ENCODE measurements around the gene ARL6IP4. TPM values are rescaled to one million over a fixed set of nuclear protein-coding genes. Genes with fewer than 3 reads are reported as not detected.
A peak's percentile ranks its signal among the peaks of the same experiment; 100 is the strongest.

Gene ARL6IP4
- total RNA-seq, 1 donor from 2014 or later: 136 TPM

GRCh38 chr12:122951979-122952892 lies 28.2 kb upstream of the ARL6IP4 start:
- ATAC-seq: peak; percentile 95
- peak; percentile 87 for DNase-seq (ENCODE audit: low spot score)
- intact Hi-C loops (cut with DNase I): loop anchor here (5.0 kb wide), 1 partner anchor 95 kb away; no protein-coding TSS in a partner anchor

- ATAC-seq: no peak
- no peak for DNase-seq (ENCODE audit: low spot score)
- intact Hi-C loops (cut with DNase I): no loop called here
Measured at GRCh38 chr12:122955156-122955555, 25.3 kb upstream of the ARL6IP4 start.

GRCh38 chr12:122956035-122956434 lies 24.4 kb upstream of the ARL6IP4 start:
- ATAC-seq (no peak), DNase-seq (ENCODE audit: low spot score) (no peak)
- intact Hi-C loops (cut with DNase I): no loop called here

GRCh38 chr12:122958198-122958888 lies 22.1 kb upstream of the ARL6IP4 start:
- ATAC-seq (no peak), DNase-seq (ENCODE audit: low spot score) (no peak)
- intact Hi-C loops (cut with DNase I): no loop called here

GRCh38 chr12:122959566-122960192 lies 20.8 kb upstream of the ARL6IP4 start:
- intact Hi-C loops (cut with DNase I): no loop called here
- ATAC-seq (no peak), DNase-seq (ENCODE audit: low spot score) (no peak)

- intact Hi-C loops (cut with DNase I): no loop called here
- DNase-seq (ENCODE audit: low spot score): no peak
- ATAC-seq: no peak
Measured at GRCh38 chr12:122960193-122960569, 20.3 kb upstream of the ARL6IP4 start.

GRCh38 chr12:122961531-122962329 lies 18.8 kb upstream of the ARL6IP4 start:
- intact Hi-C loops (cut with DNase I): no loop called here
- ATAC-seq (no peak), DNase-seq (ENCODE audit: low spot score) (no peak)

- ATAC-seq (no peak), DNase-seq (ENCODE audit: low spot score) (no peak)
- intact Hi-C loops (cut with DNase I): no loop called here
Measured at GRCh38 chr12:122963941-122964265, 16.6 kb upstream of the ARL6IP4 start.

GRCh38 chr12:122964439-122965257 lies 15.8 kb upstream of the ARL6IP4 start:
- intact Hi-C loops (cut with DNase I): no loop called here
- no peak for ATAC-seq
- no peak for DNase-seq (ENCODE audit: low spot score)

- ATAC-seq: peak; percentile 16
- intact Hi-C loops (cut with DNase I): no loop called here
- no peak for DNase-seq (ENCODE audit: low spot score)
Measured at GRCh38 chr12:122965321-122965751, 15.1 kb upstream of the ARL6IP4 start.

- intact Hi-C loops (cut with DNase I): no loop called here
- DNase-seq (ENCODE audit: low spot score): peak; percentile 96
- ATAC-seq: peak; percentile 96
Measured at GRCh38 chr12:122965851-122966742, 14.4 kb upstream of the ARL6IP4 start, which contains the start of gene ABCB9. TSS of gene ABCB9 (minus strand) at chr12:122966463. CDS start at chr12:122960235, 6,228 bp downstream.

- DNase-seq (ENCODE audit: low spot score) (no peak), ATAC-seq (no peak)
- intact Hi-C loops (cut with DNase I): no loop called here
Measured at GRCh38 chr12:122966743-122967550, 13.5 kb upstream of the ARL6IP4 start.

GRCh38 chr12:122968104-122968503 lies 12.4 kb upstream of the ARL6IP4 start:
- intact Hi-C loops (cut with DNase I): no loop called here
- ATAC-seq: no peak
- DNase-seq (ENCODE audit: low spot score): no peak

- DNase-seq (ENCODE audit: low spot score) (no peak), ATAC-seq (no peak)
- intact Hi-C loops (cut with DNase I): no loop called here
Measured at GRCh38 chr12:122969676-122970075, 10.8 kb upstream of the ARL6IP4 start.

GRCh38 chr12:122974274-122974891 lies 6.1 kb upstream of the ARL6IP4 start:
- intact Hi-C loops (cut with DNase I): no loop called here
- DNase-seq (ENCODE audit: low spot score) (peak; percentile 99), ATAC-seq (peak; percentile 98)

Measured in sciatic nerve (tissue), 2 donors.